GM11168 (cell line): ENCODE measurements around the gene NR1H4.
"Not testable (repeated sequence)": the region's sequence is repeated elsewhere in the genome, so short reads cannot be mapped to it uniquely, and the experiment has no call there.

Source experiments
- in situ Hi-C: fragments of 300-500 bp; cut with MboI; formaldehyde crosslinking; loops from one replicate; pipeline ENCODE4 v1.12.0; 2022; ENCODE audit warnings: low sequenced_read_pairs; ENCODE audit not compliant: unreplicated experiment

Gene NR1H4

DNA sequence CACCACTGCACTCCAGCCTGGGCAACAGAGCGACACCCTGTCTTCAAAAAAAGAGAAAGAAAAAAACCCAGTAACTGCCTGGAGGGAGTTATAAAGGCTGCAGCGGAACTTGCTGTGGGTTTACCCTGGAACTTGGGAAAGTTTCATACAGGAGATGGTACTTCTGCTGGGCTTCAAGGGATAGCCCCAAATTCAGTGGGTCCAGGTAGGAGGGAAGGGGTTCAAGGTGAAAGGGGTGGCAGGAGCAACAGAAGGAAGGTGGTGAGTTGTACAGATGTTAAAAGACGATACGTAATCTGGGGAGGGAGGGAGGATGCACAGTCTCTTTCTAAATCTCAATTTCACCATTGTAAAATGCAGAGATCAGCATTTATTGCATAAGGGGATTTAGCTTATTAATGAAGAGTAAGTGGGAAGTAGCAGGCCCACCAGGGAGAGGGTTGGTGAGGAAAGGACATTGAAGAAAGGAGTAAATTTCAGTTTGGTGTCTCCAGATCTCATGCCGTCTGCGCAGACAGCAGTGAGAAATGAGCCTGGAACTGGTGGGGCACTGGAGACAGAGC, 91.3 kb downstream of the NR1H4 start:
- in situ Hi-C loops = loop anchor here (25.0 kb wide), 1 partner anchor 328 kb away; no protein-coding TSS in a partner anchor

DNA sequence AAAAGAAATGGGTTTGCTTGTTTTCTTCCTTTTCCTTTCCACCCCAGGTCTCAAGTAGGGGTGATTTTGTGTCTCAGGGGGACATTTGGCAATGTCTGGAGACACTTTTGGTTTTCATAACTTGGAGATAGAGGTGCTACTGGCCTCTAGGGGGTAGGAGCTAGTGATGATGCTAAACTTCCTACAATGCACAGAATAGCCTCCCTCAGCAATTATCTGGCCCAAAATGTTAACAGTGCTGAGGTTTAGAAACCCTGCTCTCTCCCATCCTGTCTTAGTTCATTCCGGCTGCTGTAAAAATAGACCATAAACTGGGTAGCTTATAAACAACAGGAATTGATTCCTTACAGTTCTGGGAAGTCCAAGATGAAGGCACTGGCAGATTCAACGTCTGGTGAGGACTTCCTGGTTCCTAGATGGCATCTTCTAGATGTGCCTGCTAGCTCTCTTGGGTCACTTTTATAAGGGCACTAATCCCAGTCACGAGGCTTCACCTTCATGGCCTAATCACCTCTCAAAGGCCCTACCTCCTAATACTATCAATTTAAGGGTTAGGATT, 92.4 kb downstream of the NR1H4 start:
- in situ Hi-C loops = loop anchor here (25.0 kb wide), 1 partner anchor 329 kb away; no protein-coding TSS in a partner anchor

DNA sequence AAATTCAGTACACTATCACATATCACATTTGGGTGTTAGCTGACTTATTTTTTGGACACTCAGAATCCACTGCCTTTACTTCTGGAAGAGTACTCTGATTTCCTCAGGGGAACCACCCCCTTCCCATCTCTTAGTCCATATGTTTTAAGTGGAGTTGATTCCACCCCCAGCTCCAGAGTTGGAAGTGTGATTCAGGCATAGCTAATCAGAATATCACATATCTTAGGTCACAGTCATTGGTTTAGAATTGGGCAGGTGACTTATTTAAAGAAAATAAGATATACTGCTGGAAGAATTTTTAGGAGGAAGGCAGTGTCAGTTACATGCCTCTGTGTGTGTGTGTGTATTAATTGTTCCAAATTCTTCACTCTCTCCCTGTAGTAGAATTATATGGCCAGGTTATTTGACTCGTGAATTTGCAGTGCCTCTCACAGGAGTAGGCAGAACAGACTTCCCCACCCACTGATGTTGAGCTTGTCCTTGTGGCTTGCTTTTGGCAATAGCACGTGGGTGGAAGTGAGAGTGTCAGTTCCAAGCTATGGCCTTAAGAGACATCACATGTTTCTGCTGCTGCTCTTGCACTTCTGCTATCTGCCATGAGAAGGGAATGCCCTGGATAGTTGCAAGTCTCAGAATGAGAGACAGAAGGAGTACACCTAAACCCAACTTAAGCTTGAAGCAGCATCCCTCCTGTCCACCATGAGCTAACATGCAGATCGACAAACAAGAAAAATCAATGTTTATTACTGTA, 93.4 kb downstream of the NR1H4 start:
- in situ Hi-C loops = loop anchor here (25.0 kb wide), 1 partner anchor 330 kb away; no protein-coding TSS in a partner anchor

DNA sequence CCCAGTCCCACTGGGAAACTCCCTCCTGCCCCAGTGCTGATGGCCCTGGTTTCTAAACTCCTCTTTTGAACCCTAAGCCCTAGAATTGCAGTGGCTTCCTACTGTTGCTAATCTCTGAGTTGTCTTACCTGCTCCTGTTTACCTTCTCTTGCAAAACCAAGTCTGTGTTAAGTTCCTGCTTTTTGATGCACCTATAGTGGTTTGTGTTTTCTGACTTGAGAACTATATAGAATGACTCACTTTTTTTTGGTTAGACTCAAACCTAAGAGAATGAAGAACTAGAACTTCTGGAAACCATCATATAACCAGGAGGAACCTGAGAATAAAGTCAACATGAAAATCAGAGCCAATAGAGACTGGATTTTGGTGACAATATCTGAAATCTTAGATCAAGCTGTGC, 94.3 kb downstream of the NR1H4 start:
- in situ Hi-C loops = loop anchor here (25.0 kb wide), 1 partner anchor 331 kb away; no protein-coding TSS in a partner anchor

DNA sequence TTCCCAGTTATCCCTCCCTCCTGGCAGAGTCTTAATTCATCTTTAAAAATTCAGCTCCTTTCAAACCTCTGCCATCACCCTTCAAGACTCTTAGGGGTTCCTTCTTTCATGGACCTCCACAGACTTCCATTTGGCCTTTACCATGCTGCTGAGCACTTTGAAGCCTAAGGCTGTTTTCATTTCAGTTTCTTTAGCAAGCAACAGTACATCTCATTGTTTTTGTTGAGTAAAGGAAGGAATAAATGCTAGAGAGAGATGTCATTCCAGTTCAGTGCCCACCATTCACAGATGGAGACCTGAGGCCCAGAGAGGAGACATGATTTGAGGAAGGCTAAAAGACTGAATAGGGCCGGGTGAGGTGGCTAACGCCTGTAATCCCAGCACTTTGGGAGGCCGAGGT, 98.5 kb downstream of the NR1H4 start:
- in situ Hi-C loops = loop anchor here (25.0 kb wide), 1 partner anchor 335 kb away; no protein-coding TSS in a partner anchor

DNA sequence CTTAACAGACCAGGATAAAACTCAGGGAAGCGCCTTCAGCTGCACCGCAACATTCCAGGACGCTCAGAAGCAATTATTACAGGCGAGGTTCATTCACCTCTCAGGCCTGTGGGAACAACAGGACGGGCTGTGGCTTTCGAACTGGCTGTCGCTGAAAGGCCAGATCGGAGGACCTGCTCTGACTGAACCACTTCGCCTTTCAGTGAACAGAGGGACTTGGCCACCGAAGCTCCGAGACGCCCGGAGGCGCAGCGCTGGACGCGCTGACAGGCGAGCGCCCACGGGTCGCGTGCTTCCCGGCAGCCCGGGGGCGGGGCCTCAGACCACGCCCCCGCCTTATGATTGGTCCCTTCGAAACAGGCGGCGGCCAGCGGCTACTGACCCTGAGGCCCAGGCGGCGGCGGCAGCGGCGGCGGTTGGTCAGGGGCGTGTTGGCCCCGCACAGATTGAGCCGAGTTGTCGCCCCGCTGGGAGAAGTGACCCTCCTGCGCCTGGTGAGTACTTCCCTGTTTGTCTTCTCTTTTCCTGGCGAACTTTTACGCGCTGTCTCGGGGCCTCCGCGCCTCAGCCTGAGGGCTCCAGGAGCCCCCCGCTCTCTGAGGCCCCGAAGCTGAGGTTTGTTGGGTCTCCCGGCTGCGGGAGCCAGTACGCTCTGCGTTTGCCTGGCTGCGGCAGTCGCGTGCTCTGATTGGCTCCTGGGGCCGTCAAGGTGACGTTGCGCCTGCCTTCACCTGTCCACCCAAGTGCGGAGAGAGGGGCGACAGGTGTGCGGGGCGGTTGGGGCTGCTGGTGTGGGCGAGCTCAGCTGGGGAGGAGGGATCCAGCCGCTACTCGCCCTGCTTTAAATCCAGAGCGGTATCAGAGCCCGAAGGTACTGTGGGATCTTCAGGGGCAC, 99.9 kb downstream of the NR1H4 start, which contains the start of gene GAS2L3:
GAS2L3 (plus strand) TSS at position 393 of the 895 bp plus-strand sequence. CDS start 21,221 bp downstream, outside the sequence.
- in situ Hi-C loops = loop anchor here (25.0 kb wide), 1 partner anchor 336 kb away; no protein-coding TSS in a partner anchor

DNA sequence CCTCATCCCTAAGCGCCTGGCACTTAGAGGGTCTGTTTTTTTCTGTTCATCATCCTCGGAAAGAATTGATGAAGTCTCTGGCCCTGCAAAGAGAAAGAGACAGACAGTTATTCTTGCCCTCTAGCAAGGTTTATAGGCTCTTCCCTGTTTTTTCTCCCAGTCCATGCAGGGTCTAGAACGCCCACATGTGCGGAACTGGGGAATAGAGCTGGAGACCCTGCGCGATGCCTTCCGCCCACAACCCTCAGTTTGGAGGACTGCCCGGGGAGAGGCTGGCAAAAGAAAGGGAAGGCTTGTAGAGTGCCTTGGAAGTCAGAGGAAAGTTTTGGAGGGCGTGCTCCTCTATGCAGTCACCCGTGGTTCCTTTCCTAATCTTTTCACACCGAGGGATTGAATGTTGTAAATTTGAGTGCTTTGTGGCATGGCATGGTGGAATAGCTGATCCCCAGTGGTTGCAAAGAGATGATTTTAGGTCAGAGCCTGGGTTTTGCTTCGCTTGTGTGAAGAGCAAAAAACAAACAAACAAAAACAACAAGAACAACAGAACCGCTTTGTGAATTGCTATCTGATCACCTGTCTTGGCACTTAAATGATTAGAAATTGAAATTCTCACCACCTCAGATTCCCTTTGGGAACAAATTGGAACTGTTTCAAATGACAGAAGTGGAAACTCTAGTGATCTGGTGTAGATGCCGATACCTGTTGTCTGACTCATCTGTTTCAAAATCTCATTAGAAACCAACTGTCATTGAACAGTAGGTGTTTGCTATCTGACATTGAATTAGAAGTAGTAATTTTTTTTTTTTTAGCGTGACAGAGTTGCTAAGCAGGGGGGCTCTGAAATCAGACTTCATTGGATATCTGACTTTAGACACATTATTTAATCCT, 100.8 kb downstream of the NR1H4 start:
- in situ Hi-C loops = loop anchor here (25.0 kb wide), 1 partner anchor 337 kb away; no protein-coding TSS in a partner anchor

DNA sequence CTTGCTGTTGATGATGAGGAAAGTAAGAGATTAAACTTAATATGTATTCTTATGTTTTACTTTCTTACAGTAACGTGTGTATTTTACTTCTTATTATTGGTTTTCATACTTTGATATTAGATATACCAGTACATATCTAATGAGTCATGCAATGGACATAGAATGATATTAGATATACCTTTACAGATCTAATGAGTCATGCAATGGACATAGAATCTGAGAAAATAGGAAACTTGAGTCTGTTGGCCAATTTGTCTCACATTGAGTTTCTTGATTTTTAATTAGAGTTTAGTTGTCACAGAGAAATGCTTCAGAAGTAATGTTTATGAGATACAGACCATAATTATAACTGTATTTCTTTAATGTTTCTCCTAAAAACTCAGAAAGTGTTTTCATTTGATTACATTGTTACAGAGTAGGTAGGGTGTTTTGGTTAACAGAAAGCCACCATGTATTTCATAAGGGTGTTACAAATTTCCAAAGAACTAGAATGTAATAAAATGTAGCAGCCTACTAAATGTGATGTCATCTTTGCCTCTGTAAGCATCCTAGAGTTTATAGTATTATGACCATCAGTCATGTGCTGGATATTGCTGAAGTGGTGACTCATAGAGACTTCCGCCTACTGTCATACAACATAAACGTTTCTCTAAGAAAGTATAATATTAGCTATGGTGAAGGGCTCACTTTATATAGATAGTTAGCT, 102.8 kb downstream of the NR1H4 start:
- in situ Hi-C loops = no loop called here

DNA sequence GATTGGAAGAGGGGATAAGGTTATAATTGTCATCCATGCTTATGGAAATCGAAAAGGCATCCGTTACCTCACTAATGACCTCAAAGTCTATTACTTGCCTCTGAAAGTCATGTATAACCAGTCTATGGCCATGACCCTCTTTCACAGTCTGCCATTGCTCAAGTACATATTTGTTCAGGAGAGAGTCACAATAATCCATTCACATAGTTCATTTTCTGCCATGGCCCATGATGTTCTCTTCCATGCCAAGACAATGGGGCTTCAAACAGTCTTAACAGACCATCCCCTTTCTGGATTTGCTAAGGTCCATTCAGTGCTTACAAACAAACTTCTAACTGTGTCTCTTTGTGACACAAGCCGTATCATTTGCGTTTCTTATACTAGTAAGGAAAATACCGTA, 105.3 kb downstream of the NR1H4 start:
- in situ Hi-C loops = no loop called here

DNA sequence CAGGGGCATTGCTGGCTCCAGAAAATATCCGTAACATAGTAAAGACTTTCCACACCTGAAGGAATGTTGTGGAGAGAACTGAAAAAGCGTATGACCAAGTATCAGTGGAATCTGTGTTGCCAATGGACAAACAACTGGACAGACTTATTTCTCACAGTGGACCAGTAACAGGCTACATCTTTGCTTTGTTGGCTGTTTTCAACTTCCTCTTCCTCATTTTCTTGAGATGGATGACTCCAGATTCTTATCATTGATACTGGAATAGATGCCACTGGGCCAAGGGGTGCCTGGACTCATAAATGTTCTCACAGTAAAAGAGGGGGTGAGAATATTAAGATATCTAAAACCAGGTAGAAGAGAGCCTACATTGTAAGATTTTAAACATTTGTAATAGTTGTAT, 106.2 kb downstream of the NR1H4 start:
- in situ Hi-C loops = no loop called here

DNA sequence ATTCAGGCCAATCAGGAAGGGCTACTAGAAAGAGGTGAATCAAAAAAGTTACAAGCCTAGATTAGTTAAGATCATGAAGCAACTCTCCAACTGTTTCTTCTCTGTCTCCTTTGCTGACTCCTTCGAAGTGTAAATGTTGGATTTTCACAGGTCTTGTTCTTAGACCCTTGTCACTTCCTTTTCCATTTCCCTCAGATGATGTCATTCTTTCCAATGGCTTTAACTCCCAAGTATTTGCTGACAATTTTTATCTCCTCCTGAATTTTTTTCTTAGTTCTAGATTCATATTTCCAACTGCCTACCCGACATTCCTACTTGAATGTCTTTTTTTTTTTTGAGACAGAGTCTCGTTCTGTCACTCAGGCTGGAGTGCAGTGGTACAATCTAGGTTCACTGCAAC, 110.6 kb downstream of the NR1H4 start:
- in situ Hi-C loops = no loop called here

DNA sequence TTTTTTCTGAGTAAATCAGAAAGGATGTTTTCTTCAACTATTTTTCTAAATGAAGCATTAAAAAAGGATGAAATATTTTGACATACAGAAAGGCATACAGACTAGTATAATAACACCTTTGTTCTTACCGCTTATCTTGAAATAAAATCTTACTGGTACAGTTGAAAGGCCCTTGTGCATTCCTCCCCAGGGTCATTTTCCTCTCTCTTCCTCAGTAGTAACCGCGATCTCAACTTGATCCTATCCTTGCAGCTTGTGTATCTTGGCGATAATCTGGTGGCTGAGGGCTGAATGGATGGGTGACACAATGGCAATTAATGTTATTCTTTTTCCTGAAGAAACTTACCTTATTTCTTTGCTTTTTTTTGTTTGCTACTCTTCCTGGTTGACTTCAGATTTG, 118.3 kb downstream of the NR1H4 start:
- in situ Hi-C loops = no loop called here

DNA sequence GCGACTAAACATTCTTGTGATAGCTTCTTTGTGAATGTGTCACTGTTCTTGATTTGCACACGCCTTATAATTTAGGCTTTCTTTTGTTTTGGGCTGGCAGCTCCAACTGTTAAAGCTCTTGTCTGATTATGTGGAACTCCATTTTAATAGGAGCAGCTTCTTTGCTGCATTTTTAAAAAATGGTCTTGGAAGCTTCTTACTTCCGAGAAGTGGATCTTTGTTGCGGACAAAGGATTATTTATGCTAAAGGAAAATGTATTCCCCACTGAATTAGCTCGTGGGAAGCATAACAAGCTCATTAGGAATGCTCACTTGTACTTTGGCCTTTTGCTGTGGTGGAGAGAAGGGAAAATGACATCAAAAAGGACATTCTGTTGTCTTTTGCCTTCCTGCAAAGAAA, 119.8 kb downstream of the NR1H4 start:
- in situ Hi-C loops = no loop called here

DNA sequence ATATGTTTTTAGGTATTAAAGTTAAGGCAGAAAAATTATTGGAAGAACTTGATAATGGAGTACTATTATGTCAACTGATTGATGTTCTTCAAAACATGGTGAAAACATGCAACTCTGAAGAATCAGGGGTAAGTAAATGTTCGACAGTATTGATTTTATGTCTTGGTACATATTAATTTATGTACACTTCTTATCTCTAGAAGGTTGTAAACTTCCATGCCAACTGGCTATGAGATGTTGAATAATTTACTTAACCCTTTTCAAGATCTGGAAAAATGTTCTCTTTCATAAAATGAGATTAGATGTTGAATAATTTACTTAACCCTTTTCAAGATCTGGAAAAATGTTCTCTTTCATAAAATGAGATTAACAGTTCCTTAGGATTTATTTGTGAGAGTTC, 128.0 kb downstream of the NR1H4 start:
- in situ Hi-C loops = no loop called here

DNA sequence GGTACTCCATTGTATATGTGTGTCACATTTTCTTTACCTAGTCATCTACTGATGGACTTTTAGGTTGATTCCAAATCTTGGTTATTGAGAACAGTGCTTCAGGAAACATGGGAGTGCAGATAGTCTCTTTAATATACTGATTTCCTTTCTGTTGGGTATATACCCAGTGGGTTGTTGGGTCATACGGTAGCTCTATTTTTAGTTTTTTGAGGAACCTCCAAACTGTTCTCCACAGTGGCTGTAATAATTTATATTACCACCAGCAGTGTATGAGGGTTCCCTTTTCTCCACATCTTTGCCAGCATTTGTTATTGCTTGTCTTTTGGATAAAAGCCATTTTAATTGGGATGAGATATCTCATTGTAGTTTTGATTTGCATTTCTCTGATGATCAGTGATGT, 129.3 kb downstream of the NR1H4 start:
- in situ Hi-C loops = not testable (repeated sequence)

DNA sequence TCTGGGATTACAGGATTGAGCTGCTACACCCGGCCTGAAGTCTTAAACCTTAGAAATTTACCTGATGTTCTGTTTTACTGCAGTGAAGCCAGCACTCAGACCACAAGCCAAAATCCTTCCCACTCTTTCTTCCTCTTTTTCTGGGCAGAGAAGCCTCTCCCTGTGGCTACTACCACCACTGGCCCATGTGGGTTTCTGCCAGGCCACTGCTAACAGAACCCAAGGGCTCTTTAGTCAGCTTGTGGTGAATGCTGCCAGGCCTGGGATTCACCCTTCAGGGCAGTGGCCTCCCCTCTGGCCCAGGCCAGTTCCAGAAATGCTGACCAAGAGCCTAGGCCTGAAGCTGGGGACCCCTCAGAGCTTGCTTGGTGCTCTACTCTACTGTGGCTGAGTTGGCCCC, 135.1 kb downstream of the NR1H4 start:
- in situ Hi-C loops = no loop called here

DNA sequence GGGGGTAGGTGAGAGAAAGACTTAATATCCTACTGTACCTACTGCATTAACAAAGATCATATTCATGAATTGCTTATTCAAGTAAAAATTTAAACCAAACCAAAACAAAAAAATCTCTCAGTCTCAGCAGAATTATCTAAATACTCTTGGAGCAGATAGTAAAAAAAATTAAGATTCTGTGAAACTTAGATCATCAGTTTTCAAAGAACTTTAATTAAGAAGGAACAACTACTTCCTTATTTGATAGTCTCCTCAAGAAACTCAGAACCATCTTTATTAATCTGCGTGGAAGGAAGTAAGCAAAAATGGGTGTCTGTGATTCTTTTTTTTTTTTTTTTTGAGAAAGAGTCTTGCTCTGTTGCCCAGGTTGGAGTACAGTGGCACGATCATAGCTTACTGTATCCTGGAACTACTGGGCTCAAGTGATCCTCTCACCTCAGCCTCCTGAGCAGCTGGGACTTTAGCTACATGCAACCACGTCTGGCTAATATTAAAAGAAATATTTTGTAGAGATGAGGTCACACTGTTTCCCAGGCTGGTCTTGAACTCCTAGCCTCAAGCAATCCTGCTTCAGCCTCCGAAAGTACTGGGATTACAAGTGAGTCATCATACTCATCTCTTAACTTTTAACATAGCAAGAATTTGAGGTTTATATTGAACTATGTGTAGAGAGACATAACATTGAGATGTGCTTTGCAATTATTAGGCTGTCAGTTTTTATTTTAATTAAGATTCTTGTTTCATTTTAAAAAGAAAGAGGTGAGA, 137.2 kb downstream of the NR1H4 start:
- in situ Hi-C loops = no loop called here

DNA sequence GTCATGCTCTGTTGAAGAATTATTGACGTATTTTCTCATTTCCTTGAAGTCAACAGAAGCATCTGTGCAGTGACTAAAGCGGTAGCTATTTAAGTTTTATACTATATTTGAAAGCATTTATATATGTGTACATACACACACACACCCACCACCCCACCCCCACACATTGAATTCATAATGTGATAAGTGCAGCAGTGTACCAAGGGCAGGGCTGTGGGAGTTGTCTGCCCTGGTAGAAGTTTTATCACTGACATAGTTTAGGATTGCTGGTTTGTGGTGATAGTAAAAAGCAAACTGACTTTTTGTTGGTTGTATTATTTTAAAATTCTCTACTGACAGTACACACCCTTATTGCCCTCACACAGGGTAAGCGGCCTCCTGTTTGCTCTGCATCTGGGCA, 138.9 kb downstream of the NR1H4 start:
- in situ Hi-C loops = no loop called here
